GM19397 (cell line): ENCODE measurements around the gene MAN1A1.

Experiments
- ATAC-seq: cut with Tn5 transposase; IDR thresholded peaks from one replicate; pipeline ENCODE4 v1.9.1; 2021; ENCODE audit warnings: mild to moderate bottlenecking, moderate library complexity; ENCODE audit not compliant: unreplicated experiment

The MAN1A1 gene

DNA sequence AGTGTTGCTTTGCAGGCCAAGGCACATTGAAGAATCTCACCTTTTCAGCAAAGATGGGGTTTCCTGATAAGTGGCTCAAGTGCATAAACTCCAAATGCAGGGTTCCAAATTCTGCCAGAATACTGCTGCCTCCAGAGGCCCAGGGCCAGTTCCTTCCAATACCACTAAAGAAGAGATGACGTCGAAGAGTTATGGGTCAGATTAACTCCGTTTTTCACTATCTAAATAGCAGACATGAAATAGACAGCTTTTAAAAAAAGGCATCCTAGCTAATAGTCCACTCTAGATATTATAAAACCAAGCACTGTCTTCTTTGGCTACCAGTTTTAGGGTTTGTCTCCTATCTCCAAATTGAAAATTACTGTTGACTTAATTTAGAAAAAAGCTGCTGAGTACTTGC lies 144.8 kb downstream of the MAN1A1 start:
- no peak for ATAC-seq

- ATAC-seq = no peak
Observed at GRCh38 chr6:119201480-119201879, 148.1 kb downstream of the MAN1A1 start.

GRCh38 chr6:119200512-119201175 lies 148.9 kb downstream of the MAN1A1 start:
- no peak for ATAC-seq

DNA sequence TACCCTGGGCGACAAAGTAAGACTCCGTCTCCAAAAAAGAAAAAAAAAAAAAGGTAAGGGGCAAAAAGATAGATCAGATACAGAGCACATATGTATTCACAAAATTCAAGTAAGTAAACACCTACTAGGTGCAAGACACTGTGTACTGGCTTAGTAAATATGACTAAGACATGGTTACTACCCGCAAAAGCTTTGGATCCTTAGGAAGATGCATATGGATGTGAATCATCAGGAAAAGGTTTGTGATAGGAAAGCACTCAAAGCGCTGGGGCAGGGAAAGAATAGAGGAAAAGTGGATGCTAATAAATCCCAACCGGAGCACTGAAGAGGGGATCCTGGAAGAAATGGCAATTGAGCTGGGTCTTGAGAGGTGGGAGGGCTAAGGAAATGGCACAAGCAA lies 152.3 kb downstream of the MAN1A1 start:
- no peak for ATAC-seq

DNA sequence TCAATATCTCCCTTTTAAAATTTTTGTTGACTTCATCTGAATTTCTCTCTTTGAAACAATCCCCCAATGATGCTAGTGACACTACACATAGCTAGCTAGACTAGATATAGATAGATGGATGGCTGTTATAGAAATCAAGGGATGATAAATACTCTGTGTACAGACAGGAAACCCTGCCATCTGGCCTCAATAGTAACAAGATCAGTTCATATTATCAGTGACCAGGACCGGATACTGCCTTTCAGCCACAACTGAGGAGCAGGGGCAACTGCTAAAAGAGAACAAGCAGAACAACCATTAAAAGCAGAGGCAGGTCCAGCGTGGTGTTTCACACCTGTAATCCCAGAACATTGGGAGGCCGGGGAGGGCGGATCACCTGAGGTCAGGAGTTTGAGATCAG lies 152.8 kb downstream of the MAN1A1 start:
- ATAC-seq = no peak

DNA sequence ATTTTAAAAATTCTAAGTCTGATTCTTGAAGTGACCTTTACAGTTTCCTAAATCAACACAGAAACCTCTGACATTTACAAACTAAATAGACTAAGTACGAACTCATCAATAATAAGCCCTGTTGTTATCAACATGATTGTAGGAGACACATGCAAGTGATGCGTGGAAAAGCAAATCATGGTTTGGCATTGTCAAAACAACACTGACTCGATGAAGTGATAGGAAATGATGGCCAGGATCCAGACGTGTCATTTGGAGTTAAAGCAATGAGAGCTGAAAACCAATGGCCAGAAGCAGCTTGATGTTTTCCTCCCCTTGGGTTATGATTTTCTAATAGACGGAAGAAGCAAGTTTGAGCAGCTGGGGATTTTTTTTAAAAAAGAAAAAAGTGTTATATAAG lies 153.7 kb downstream of the MAN1A1 start:
- no peak for ATAC-seq

DNA sequence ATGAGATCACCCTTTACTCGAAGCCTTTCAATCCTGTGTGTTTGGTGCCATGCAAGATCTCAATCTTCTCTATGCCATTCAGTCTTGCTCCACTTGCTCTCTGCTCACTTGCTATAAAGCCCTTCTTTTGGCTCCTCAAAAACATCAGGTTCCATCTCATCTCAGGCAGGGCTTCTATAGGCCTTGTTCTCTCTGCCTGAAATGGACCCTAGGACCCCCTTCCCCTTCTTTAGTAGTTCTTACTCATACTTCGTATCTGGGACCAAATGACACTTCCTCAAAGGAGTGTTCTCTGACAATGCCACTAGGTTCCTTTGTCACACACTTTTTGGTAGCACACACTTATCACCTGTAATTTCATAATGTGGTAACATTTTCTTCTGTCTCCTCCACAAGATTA lies 154.4 kb downstream of the MAN1A1 start:
- ATAC-seq = no peak

GRCh38 chr6:119193707-119194106 lies 155.9 kb downstream of the MAN1A1 start:
- no peak for ATAC-seq

DNA sequence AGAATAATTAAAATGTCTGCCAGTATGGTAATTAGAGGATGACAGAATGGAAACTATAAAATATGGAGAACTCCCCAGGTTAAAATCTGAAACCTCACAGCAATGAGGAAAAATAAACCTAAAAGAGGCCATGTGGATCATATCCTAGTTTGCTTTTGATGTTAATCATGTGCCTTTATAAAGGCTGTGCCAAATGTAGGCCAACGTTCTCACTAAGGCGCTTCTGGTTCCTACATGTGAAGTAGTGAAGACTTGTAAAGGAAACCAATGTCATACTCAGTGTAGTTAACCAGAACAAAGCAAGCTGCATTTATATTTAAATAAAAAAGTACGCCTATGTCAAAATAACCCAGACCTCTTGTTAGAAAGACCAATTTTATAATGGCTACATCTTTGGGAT lies 157.4 kb downstream of the MAN1A1 start:
- ATAC-seq = no peak

GRCh38 chr6:119190176-119190575 lies 159.4 kb downstream of the MAN1A1 start:
- no peak for ATAC-seq

DNA sequence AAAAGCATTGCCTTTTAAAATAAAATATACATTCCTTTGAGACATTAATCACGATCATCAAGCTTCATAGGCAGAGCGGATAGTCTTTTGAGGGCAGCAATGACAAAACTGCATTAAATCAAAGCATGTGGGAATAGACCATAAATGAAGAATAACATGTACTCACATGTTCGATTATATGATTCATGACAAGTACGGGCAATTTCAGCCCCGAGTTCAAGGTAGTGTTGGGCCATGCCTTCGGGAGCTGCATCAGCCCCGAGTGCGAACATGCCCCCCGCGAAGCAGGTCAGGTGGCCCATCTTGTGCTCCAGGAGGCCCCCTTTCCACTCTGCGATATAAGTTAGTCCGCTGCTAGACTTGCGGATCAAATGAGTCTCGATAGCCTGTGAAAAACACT lies 160.1 kb downstream of the MAN1A1 start:
- no peak for ATAC-seq

GRCh38 chr6:119187596-119187995 lies 162.0 kb downstream of the MAN1A1 start:
- ATAC-seq = no peak

GRCh38 chr6:119186490-119186889 lies 163.1 kb downstream of the MAN1A1 start:
- no peak for ATAC-seq

GRCh38 chr6:119184008-119184648 lies 165.4 kb downstream of the MAN1A1 start:
- no peak for ATAC-seq

- no peak for ATAC-seq
Observed at GRCh38 chr6:119183457-119183856, 166.1 kb downstream of the MAN1A1 start.

GRCh38 chr6:119182875-119183274 lies 166.7 kb downstream of the MAN1A1 start:
- no peak for ATAC-seq

- ATAC-seq = no peak
Observed at GRCh38 chr6:119182216-119182803, 167.3 kb downstream of the MAN1A1 start.

- ATAC-seq = no peak
Observed at GRCh38 chr6:119181046-119181445, 168.5 kb downstream of the MAN1A1 start.

DNA sequence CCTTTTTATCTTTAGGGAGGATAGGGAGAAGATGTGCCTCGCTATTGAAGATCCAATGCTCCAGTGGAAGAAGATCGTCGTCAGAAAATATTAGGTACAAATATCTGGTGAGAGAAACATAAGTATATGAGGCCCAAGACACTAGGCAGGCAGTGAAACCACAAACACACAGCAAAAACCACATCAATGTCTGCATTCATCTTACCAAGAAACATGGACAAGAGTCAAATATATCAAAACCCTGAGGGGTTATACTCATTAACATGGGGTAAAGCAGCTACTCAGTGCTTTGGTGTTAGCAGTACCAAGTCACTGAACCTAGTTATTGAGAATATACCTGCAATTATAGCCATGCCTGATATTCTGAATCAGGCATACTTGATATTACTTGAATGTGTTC lies 169.7 kb downstream of the MAN1A1 start:
- no peak for ATAC-seq

GRCh38 chr6:119179062-119179461 lies 170.5 kb downstream of the MAN1A1 start:
- ATAC-seq = no peak

GRCh38 chr6:119176445-119176844 lies 173.1 kb downstream of the MAN1A1 start:
- ATAC-seq = no peak
